Activated CD8-positive, alpha-beta memory T cell treated with anti-CD3 and anti-CD28 coated beads for 48 hours (primary cell): Measurements from ENCODE around the gene BCAN.
"Not testable (repeated sequence)": the region's sequence is repeated elsewhere in the genome, so short reads cannot be mapped to it uniquely, and the experiment has no call there.

ENCODE experiments used
- DNase-seq, 3 experiments: peaks; one replicate each; pipeline ENCODE4 v3.0.0-alpha.2; 2020; ENCODE audit warnings: low read depth in 2 of 3, low spot score in 2 of 3

Gene BCAN

GRCh38 chr1:156641761-156642264 is at the start of gene BCAN:
TSS of gene BCAN (plus strand) at chr1:156642117. CDS start at chr1:156646055, 3,938 bp downstream.
- no peak for DNase-seq

GRCh38 chr1:156592158-156592909 is 49.6 kb upstream of the BCAN start:
- no peak for DNase-seq

- no peak for DNase-seq
Measured at GRCh38 chr1:156592910-156593660, 48.8 kb upstream of the BCAN start.

- DNase-seq: no peak
Measured at GRCh38 chr1:156593661-156593989, 48.3 kb upstream of the BCAN start.

GRCh38 chr1:156594190-156594589 is 47.7 kb upstream of the BCAN start:
- no peak for DNase-seq

GRCh38 chr1:156595016-156595415 is 46.9 kb upstream of the BCAN start:
- no peak for DNase-seq

GRCh38 chr1:156596426-156596825 is 45.5 kb upstream of the BCAN start:
- DNase-seq: no peak

GRCh38 chr1:156598125-156598524 is 43.8 kb upstream of the BCAN start:
- no peak for DNase-seq

- DNase-seq: no peak
Measured at GRCh38 chr1:156598731-156599432, 43.0 kb upstream of the BCAN start.

GRCh38 chr1:156599811-156600210 is 42.1 kb upstream of the BCAN start:
- DNase-seq: no peak

- no peak for DNase-seq
Measured at GRCh38 chr1:156600733-156601121, 41.2 kb upstream of the BCAN start.

GRCh38 chr1:156601122-156601830 is 40.6 kb upstream of the BCAN start, which contains the start of gene GPATCH4:
TSS of gene GPATCH4 (minus strand) at chr1:156601479.
- peak; percentile 53 to 63 (median 61) for DNase-seq

GRCh38 chr1:156601892-156602291 is 40.0 kb upstream of the BCAN start:
- no peak for DNase-seq

- DNase-seq: no peak
Measured at GRCh38 chr1:156602557-156602993, 39.3 kb upstream of the BCAN start.

GRCh38 chr1:156607344-156607743 is 34.6 kb upstream of the BCAN start:
- not testable (repeated sequence) for DNase-seq

- DNase-seq: no peak
Measured at GRCh38 chr1:156608036-156608674, 33.8 kb upstream of the BCAN start.

- DNase-seq: no peak
Measured at GRCh38 chr1:156608981-156609380, 32.9 kb upstream of the BCAN start.

- not testable (repeated sequence) for DNase-seq
Measured at GRCh38 chr1:156610072-156610471, 31.8 kb upstream of the BCAN start.

- DNase-seq: no peak
Measured at GRCh38 chr1:156612666-156613065, 29.3 kb upstream of the BCAN start.

- no peak for DNase-seq
Measured at GRCh38 chr1:156615946-156616345, 26.0 kb upstream of the BCAN start.

- DNase-seq: no peak
Measured at GRCh38 chr1:156616463-156616862, 25.5 kb upstream of the BCAN start.
